Glutamatergic neuron (in vitro differentiated cells): ENCODE data around the gene MRPS9. TPM values are rescaled to one million over a fixed set of nuclear protein-coding genes. Genes with fewer than 3 reads are reported as not detected.

Experiments used
- DNase-seq: peaks from one replicate; pipeline ENCODE4 v3.0.0; 2022
- H3K27ac Mint-ChIP-seq: one replicate; pipeline ENCODE4 v1.8.0; 2020; ENCODE audit warnings: mild to moderate bottlenecking, mixed read lengths, inconsistent platforms; ENCODE audit not compliant: unreplicated experiment
- H3K27me3 Mint-ChIP-seq: one replicate; pipeline ENCODE4 v1.8.0; 2020; ENCODE audit warnings: mild to moderate bottlenecking, moderate library complexity, mixed read lengths, inconsistent platforms; ENCODE audit not compliant: unreplicated experiment
- H3K36me3 Mint-ChIP-seq: one replicate; pipeline ENCODE4 v1.8.0; 2020; ENCODE audit warnings: mild to moderate bottlenecking, mixed read lengths, inconsistent platforms; ENCODE audit not compliant: unreplicated experiment
- H3K4me1 Mint-ChIP-seq: one replicate; pipeline ENCODE4 v1.8.0; 2020; ENCODE audit warnings: mild to moderate bottlenecking, low read depth, mixed read lengths, inconsistent platforms; ENCODE audit not compliant: unreplicated experiment
- H3K4me3 Mint-ChIP-seq: one replicate; pipeline ENCODE4 v1.8.0; 2020; ENCODE audit warnings: mild to moderate bottlenecking, mixed read lengths, inconsistent platforms; ENCODE audit not compliant: unreplicated experiment
- H3K9me3 Mint-ChIP-seq: one replicate; pipeline ENCODE4 v1.8.0; 2020; ENCODE audit warnings: mild to moderate bottlenecking, moderate library complexity, mixed read lengths, inconsistent platforms; ENCODE audit not compliant: unreplicated experiment
- CTCF ChIP-seq: fragments of 200-600 bp; sonication (generic); IDR thresholded peaks from one replicate; pipeline ENCODE4 v1.5.0; 2021; ENCODE audit not compliant: partially characterized antibody, unreplicated experiment
- total RNA-seq: library from RNA; stranded (reverse); fragmentation: NEBNext Ultra II Directional; extraction: Animal tissue kit (Norgen Biotek cat#: 25700); gene quantifications from one replicate; pipeline ENCODE4 v1.2.1, GENCODE V29; 2021; ENCODE audit not compliant: unreplicated experiment

Gene MRPS9
- total RNA-seq, 1 donor from 2014 or later, result 20.3 TPM

- H3K27me3 Mint-ChIP-seq, result peaks cover 6% of the 10 kb centered on the region
- no peak for TF ChIP-seq CTCF
- DNase-seq, result no peak
- no peak overlapping the region for H3K4me3 Mint-ChIP-seq
- no peaks in the 10 kb centered on the region for H3K36me3 Mint-ChIP-seq
- peaks cover 20% of the 10 kb centered on the region for H3K4me1 Mint-ChIP-seq
- H3K9me3 Mint-ChIP-seq, result peaks cover 7% of the 10 kb centered on the region
- no peak overlapping the region for H3K27ac Mint-ChIP-seq
Observed at GRCh38 chr2:105113616-105114291, 75.9 kb downstream of the MRPS9 start.

GRCh38 chr2:105114551-105114950, 76.7 kb downstream of the MRPS9 start:
- Mint-ChIP-seq H3K36me3 (no peaks in the 10 kb centered on the region), H3K27ac (no peak overlapping the region), H3K4me1 (peaks cover 19% of the 10 kb centered on the region), H3K27me3 (peaks cover 6% of the 10 kb centered on the region), H3K9me3 (peaks cover 7% of the 10 kb centered on the region), H3K4me3 (no peak overlapping the region)
- DNase-seq, result no peak
- peak; percentile 73 for TF ChIP-seq CTCF

GRCh38 chr2:105116348-105116747, 78.5 kb downstream of the MRPS9 start:
- no peak for DNase-seq
- H3K4me1 Mint-ChIP-seq, result peaks cover 19% of the 10 kb centered on the region
- no peak for TF ChIP-seq CTCF
- H3K27ac Mint-ChIP-seq, result no peak overlapping the region
- H3K4me3 Mint-ChIP-seq, result no peak overlapping the region
- no peaks in the 10 kb centered on the region for H3K36me3 Mint-ChIP-seq
- peaks cover 5% of the 10 kb centered on the region for H3K27me3 Mint-ChIP-seq
- H3K9me3 Mint-ChIP-seq, result peaks cover 7% of the 10 kb centered on the region

GRCh38 chr2:105117565-105117964, 79.7 kb downstream of the MRPS9 start:
- Mint-ChIP-seq H3K9me3 (peaks cover 3% of the 10 kb centered on the region), H3K4me1 (peaks cover 12% of the 10 kb centered on the region), H3K36me3 (no peaks in the 10 kb centered on the region), H3K27ac (no peak overlapping the region), H3K27me3 (peaks cover 3% of the 10 kb centered on the region), H3K4me3 (no peak overlapping the region)
- TF ChIP-seq CTCF, result no peak
- DNase-seq, result no peak

- H3K27me3 Mint-ChIP-seq, result peaks cover 3% of the 10 kb centered on the region
- H3K4me1 Mint-ChIP-seq, result peaks cover 8% of the 10 kb centered on the region
- peak; percentile 66 for DNase-seq
- peaks cover 3% of the 10 kb centered on the region for H3K9me3 Mint-ChIP-seq
- peak; percentile 72 for TF ChIP-seq CTCF
- no peak overlapping the region for H3K27ac Mint-ChIP-seq
- no peaks in the 10 kb centered on the region for H3K36me3 Mint-ChIP-seq
- H3K4me3 Mint-ChIP-seq, result no peak overlapping the region
Observed at GRCh38 chr2:105118960-105119359, 81.1 kb downstream of the MRPS9 start.
